NCI-H345 (cell line): ENCODE results near the gene TRIM2.

Experiments used
- DNase-seq: peaks from one replicate; lab custom pipeline; 2025; lab: John Stamatoyannopoulos, UW

The TRIM2 gene

DNA sequence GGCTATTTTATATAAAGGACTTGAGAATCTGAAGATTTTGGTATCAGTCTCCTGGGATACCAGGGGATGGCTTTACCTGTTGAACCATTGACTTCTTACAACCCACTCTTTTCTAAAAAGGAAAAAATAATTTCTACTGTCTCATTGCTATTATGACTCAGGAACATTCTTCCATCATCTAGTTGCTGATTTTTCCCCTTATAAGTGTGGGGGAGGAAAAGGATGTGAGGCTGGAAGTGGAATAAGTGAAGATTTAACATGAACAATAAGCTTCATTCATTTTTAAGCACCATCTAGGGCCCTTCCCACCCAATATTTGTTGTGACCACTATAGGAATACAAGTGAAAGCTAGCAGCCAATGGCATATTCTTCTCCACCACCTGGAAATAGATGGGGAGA lies 129.6 kb downstream of the TRIM2 start:
- DNase-seq = no peak

DNA sequence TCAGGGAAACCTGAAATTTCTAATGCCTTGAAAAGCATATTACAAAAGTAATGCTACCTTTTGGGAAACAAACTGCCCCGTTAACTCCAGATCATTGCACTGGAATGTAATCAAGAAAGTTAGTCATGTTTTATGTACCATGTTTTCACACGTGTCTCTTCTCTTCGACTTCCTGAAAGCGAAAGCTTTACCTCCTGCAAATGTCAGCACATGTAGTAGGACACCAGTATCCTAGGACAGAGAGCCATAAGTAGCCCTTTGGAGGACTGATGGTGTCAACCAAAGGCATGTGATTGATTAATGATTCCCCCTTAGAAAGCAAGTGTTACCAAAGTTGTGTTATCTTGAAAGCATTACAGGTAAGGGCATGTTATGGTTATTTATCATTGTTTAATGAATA lies 131.4 kb downstream of the TRIM2 start:
- DNase-seq = no peak

DNA sequence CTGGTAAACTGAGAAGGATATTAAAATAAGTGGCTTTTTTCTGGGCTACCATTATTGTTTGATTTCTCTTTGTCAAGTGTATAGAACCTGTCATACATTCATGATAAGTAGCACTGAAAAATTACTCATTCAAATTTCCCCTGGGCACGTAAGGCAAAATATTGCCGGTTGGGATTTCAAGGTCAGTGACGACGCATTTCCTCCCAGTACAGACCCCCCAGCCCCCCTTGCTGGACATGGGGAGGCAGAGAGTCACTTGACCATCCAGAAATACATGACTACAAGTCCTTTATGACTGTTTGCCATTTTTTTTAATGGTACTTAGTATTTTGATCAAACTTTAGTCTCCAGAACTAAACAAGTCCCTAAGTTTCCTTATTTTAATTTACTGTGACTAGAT lies 133.4 kb downstream of the TRIM2 start:
- DNase-seq = no peak

DNA sequence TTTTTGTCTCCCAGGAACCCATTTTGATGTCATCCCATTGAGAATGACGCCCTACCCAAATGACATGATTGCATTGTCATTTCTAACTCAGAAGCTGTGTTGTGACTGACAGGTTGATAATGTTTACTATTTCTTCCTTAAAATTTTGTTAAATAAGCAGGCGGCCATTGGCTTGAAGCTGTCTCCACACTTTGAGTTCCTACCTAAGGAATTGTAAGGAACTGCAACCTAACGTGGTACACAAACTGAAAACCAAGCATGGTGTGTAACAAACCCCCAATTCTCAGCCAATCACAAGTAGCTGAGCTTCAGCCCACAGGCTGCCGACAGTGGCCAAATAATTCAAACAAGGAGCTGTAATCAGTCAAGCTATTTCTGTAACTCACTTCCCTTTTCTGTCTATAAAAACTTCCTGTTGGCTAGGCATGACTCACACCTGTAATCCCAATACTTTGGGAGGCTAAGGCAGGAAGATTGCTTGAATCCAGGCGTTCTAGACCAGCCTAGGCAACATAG lies 137.4 kb downstream of the TRIM2 start:
- no peak for DNase-seq

DNA sequence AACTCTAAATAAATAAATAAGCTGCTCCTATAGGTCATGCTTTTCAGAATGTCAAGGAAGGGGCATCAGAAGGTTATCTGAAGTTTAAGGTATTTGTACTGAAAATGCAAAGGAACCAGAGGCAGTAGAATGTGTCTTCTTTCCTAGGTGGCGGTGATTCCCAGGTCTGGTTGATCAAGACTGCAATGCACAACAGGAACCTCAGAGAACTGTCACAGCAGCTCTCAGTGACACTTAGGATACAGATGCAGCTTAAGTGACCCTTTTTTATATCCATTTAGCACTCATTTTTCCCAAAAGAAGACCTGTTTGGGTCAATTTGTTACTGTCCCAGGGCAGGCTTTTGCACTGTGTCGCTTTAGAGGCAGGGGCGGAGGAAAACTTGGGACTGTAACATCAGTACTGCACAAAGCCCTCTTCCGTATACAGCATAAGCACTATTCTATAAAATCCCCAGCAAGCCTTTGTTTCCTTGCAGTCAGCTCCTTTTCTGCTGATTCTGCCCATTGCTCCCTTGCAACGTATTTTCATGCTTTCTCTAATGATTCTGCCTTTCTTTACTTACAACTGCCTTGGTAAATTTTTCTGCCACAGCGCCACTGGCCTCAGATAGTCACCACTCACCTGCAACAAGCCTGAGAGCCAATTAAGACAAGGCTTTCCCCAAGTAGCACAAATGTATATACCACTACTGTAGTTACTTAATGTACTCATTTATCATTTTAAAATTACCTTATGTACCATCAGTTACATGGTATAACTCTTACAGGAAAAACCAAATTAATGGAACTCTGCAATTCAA lies 138.7 kb downstream of the TRIM2 start:
- DNase-seq = no peak

DNA sequence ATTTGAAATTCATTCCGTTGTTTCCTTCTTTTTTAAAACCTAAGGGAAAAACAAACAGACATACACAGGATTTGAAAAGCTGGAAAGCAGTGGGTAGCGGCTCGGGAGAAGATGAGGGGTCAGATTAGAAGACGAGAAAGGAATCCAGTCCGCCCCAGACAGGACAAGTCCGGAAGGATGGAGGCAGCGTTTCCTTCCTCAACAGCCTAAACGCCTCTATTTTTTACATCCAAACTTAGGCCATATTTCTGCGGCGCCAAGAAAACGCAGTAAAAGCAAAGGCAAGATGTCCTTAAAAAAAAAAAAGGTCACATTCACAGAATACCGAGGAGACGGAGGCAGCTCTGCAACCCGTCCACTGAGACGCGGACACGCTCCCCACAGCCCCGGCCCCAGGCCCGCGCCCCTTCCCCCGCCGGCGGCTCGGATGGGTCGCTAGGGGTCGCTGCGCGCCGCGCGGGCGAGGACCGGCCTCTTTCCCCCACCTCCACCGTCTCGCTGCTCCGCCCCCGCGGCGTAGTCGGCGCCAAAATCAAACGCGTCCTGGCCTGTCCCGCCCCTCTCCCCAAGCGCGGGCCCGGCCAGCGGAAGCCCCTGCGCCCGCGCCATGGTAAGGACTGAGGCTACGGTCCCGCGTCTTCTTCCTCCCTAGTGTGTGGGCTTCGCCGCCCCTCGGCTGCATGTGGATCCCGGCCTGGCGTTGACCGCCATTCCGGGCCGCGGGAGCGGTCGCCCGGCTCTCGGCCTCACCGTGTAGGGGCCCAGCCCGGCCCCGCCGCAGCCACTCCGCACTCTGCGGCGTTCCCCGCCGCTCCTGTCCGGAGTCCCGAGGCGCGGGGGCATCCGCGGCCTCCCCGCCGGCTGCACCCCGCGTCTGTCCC lies 140.1 kb downstream of the TRIM2 start, which contains the start of gene MND1:
TSS of gene MND1 (plus strand) at position 558 of the 881 bp plus-strand sequence. CDS start at position 608, 50 bp downstream.
- DNase-seq = peak; percentile 82

DNA sequence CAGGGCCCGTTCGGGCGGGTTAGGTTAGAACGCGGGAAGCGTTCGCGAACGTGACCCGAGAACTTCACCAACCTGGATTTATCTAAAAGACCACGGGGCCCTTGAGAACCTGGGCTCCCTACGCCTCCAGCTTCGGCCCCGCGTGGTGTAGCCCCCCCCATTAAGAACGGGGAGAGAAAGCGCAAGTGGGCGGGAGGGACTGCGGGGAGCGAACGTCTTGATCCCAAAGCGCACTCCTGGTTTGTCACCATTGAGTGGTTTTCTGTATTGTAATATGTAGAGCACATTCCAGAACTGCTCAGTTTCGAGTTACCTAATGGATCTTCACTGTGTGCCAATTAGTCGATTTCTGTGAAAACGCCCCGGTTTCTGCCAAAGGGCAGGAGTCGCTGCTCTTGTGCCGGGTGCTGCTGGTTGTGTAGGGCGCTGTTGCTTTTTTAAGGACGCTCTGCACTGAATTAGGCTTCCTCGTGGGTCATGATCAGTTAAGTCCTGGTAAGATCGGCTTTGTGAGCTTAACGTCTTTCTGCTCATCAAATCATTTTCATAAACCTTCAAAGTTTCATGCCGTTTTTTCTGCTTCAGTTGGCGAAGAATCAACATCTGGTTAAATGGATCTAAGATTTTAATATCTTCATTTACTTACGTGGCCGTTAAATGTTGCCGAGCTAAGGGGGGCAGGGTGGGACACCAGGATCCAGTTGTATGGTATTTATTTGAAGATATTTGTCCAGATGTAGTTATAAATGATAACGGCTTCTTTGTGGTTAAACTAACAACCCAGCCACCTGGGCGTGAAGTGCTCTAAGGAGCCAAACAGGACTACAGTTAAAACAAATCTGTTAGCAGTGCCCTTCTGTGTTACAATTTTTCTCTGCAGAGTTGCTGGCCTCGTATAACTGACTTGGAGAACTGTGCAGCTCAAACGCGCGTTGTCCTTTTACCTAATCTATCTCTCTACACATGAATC lies 141.1 kb downstream of the TRIM2 start:
- peak; percentile 23 for DNase-seq

DNA sequence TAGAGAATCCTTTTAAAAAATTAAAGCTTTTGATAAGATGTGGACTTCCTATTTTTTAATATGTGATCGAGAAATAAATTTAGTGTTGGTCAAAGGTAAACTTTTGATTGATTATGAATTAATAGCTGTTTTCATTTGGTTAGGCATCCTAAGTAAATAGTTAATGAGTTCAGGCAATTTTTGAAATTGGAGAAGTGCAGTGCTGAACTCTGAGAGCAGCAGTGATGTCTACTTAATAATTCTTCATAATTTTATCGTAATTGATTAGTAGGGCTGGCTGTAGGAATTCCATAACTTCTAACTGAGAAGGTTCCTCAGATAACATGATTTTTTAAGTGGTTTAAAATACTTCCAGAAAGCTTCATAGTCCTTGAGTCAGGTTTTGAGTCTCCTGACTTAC lies 141.8 kb downstream of the TRIM2 start:
- no peak for DNase-seq

DNA sequence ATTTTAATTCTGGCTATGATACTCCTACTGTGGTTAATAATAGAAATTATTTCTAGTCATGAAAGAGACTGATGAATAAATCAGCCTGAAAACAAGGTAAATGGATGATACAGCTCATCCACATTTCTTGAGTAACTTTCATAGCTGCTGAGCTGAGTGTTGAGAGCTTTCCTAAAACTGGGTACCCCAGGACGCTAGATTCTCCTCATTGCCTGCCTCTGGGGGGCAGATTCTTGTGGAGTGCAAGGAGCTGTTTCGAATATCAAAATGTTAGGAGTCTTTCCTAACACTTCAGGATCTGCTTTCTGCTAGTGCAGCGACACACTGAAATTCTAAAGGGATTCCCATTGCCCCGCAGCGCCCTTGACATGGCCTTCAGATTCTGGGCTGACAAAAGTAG lies 142.3 kb downstream of the TRIM2 start:
- no peak for DNase-seq

DNA sequence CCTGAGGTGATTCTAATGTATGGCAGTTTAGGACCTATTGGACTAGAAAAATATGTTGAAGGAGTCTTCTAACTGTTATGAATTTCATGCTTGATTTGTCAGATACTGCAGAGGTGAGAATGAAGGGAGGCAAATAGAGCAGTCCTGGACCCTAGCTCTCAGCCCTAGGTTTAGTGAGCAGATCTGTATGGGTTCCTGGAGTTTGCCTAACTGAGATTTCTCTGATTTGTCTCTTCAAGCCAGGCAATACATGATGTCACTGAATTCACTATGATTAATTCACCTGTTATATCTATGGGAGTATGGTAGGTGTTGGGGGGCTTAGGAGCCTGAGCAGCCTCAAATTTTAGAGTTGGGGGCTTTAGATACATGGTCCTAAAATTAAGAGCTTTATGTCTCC lies 142.9 kb downstream of the TRIM2 start:
- no peak for DNase-seq

DNA sequence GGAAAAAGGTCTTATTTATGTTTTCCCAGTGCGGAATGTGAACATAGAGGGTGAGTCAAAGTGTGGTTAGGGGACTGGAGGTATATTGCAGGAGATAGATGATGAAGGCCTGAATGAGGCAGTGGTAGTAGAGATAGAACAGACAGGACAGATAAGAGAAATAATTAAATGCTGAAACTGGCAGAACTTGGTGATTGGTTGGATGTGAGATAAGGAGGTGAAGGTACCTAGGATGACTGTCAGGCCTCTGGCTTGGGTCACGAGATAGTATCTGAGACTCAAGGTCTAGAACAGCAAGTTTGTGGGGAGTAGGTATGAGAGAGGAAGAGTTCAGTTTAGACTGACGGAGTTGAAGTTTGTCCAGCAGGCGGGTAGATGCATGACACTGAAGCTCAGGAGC lies 143.8 kb downstream of the TRIM2 start:
- no peak for DNase-seq

DNA sequence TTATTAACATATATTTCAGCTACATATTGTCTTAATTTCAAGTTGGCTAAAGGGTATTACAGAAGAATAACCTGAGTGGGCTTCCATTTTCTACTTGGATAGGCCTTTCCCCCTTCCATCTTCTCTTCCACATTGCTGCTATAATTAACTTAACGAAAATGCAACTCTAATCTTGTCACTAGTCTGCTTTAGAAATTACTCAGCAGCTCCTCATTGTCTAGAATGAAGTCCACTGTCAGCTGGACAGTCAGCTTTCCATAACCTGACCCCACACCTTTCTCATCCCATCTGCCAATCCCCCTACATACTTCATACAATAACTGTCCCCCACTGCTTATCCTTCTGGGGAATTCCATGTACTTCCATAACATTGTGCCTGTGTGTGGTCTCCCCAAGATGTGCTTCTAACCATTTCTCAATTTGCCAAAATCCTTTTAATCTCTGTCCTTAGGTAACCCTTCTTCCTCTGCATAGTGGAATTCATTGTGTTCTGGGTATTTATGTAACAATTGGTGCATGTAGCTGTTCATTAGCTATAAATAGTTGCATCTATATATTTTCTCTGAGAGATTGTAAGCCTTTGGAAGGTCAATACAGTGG lies 145.1 kb downstream of the TRIM2 start:
- no peak for DNase-seq

DNA sequence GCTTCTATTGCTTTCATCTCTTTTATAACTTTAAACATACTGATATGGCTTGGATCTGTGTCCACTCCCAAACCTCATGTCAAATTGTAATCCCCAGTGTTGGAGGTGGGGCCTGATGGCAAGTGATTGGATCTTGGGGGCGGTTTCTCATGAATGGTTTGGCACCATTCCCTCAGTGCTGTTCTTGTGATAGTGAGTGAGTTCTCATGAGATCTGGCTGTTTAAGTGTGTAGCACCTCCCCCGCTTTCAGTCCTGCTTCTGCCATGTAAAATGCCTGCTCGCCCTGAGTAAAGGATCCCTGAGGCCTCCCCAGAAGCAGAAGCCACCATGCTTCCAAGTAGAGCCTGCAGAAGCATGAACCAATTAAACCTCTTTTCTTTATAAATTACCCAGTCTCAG lies 157.9 kb downstream of the TRIM2 start:
- no peak for DNase-seq

DNA sequence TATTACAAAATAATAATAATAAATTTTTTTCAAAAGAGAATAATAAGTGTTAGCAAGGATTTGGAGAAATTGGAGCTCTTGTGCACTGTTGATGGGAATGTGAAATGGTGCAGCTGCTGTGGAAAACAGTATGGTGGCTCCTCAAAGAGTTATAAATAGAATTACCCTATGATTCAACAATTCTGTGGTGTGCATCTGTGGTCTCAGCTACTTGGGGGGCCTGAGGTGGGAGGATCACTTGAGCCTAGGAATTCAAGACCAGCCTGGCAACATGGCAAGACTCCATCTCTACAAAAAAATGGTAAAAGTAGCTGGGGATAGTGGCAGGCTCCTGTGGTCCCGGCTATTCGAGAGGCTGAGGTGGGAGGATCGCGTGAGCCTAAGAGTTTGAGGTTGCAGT lies 159.8 kb downstream of the TRIM2 start:
- no peak for DNase-seq

DNA sequence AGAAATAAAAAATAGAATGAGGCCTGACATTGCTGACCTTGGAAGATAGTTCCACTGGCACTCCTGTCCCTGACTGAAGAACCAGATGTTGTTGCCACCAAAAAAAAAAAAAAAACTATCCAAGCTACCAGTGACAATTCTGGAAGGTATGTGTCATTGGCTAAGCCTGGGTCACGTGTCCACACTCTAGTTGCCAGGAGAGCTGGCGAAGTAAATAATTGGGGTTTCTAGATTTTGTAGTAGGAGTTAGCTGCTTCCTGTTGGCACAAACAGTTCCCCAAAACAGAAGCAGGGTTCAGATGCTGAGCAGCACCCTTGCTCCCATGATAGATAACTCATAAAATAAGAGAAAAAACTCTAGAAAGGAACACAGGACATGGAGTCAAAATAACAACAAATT lies 160.8 kb downstream of the TRIM2 start:
- DNase-seq = no peak

DNA sequence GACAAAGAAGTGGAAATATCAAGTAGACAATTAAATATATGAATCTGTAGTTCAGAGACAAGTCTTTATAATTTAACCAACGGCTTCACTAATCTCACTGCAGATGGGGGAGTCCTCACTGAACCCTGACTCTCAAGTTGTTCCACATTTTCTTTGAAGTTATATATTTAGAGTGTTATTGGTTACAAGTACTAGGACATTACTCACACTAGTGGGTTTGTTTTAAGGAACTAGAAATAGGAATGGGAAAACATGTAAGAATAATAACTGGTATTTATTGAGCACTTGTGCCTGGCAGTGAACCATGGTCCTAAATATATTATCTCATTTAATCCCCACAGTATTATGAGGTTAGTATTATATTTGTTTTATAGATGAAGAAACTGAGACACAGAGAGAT lies 162.2 kb downstream of the TRIM2 start:
- DNase-seq = no peak

DNA sequence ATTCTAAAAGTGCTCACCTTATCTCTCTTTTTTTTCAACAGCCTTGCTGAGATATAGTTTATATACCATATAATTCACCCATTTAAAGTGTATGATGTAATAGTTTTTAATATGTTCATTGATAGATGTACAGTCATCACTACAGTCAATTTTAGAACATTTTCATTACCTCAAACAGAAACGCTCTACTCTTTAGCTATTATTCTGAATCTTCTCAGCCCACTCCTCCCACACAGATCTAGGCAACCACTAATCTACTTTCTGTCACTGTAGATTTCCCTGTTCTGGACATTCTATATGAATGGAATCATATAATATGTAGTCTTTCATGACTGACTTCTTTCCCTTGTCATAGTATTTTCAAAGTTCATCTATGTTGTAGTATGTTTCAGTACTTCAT lies 162.8 kb downstream of the TRIM2 start:
- no peak for DNase-seq

DNA sequence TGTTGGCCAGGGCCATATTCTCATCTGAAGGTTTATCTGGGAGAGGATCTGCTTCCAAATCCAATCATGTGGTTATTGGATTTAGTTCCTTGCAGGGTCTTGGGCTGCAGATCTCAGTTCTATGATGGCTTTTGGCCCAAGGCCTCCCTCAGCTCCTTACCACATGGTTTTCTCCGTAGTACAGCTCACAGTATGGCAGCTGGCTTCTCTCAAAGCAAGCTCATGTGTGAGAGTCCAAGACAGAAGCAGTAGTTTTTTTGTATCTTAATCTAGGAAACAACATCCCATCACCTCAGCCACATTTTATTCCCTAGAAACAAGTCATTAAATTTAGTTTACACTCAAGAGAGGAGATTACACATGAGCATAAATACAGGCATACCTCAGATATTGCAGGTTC lies 164.8 kb downstream of the TRIM2 start:
- DNase-seq = no peak

DNA sequence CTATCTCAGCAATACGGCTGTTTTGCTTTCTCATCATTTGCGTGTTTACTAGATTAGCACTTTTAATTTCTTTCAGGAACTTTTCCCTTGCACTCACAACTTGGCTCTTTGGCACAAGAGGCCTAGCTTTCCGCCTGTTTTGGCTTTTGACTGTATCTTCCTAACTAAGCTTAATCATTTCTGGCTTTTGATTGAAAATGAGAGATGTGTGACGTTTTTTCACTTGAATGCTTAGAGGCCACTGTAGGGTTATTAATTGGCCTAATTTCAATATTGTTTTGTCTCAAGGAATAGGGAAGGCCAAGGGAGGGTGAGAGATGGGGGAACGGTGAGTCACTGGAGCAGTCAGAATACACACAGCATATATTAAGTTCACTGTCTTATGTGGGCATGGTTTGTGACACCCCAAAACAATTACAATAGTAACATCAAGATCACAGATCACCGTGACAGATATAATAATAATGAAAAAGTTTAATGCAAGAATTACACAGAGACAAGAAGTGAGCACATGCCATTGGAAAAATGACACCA lies 167.5 kb downstream of the TRIM2 start:
- no peak for DNase-seq

DNA sequence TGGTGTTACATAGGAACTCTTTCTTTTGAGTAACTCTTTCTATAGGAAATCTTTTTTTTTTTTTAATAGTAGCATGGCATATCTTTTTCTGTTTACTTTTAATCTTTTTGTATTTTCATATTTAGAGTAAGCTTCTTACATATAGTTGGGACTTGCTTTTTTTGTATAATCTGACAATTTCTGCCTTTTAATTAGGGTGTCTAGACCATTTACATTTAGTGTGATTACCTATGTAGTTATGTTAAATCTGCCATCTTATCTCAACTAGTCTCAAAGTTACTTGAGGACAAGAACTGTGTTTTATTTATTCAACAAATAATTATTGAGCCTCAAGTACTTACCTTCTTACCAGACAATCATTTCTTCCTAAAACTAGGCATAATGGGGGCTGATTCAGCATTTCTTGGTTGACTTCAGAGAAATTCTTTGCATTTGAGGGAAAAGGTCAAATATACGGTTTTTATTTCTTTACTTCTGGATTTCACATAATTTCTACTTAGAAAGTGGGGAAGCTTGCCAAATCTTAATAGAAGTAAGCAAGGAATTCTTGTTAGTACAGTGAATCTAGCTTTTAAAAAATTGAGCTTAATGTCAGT lies 168.8 kb downstream of the TRIM2 start:
- DNase-seq = no peak

DNA sequence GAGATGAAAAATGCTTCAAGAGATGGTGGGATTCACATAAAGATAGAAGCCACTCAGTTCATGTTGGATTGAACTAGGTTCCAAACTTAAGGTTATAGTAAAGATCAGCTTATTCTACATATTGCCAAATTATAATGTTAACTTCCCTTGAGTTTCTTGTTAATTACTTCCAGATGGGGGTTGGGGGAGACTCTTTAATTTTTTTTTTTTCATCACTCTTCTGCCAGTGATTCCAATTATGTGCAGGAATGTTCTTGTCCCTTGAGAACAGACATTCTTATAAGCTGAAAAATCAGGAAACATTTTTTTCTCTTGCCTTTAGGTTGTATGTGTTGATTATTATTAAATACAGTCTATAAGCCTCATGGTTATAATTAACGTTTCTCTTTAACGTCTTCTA lies 170.2 kb downstream of the TRIM2 start:
- no peak for DNase-seq
